ENCODE measurements around the gene PTPRN2. TPM values are rescaled to one million over a fixed set of nuclear protein-coding genes. Genes with fewer than 3 reads are reported as not detected.

Gene PTPRN2
- total RNA-seq, 5 donors from 2014 or later (not counting 1 experiment from before 2014, with no cell fraction given): 0.60 to 1.7 (median 0.82) TPM

DNA sequence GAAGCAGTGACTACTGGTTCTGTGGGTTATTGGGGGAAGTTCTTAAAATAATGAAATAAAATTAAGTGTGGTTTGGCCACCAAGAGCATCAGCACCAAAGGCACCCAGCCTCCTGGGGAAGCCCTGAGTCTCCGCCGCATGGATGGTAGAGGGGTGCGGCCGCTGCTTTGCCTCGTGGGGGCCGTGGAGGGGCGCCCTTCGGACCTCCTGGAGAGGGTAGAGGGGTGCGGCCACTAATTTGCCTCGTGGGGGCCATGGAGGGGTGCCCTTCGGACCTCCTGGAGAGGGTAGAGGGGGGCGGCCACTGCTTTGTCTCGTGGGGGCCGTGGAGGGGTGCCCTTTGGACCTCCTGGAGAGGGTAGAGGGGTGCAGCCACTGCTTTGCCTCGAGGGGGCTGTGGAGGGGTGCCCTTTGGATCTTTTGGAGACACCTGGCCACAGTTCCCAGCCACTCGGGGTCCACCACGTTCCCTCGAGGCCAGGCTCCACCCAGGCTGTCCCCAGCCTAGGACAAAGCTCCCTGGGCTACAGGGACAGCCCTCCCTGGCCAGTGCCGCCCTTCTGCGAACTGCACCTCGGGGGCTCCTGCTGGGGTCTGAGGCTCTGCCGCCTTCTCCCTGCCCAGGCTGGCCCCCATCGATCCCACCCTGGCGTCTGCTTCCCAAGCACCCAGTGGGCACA lies 535.1 kb downstream of the PTPRN2 start:
- CTCF ChIA-PET: no interaction called here
- Histone ChIP-seq H3K4me3 (ENCODE audit: control insufficient read depth in 1 of 2, extremely low read depth in 1 of 2, low read length in 1 of 2) (no peak overlapping the region), H3K9me3 (no peaks in the 10 kb centered on the region), H3K27me3 (replicated peaks in 1 of 2; ENCODE audit: control insufficient read depth in 2 of 2, extremely low read depth in 1 of 2, insufficient read depth in 2 of 2, low read length in 1 of 2) (peaks cover 0 to 14% of the 10 kb centered on the region in 2 experiments), H3K27ac (ENCODE audit: low read length) (no peak overlapping the region), H3K36me3 (ENCODE audit: control insufficient read depth in 2 of 2, extremely low read depth in 1 of 2, insufficient read depth in 1 of 2, low read length in 1 of 2) (no peaks in the 10 kb centered on the region), H3K4me1 (ENCODE audit: control insufficient read depth in 1 of 2, extremely low read depth in 1 of 2, insufficient read depth in 2 of 2, low read length in 2 of 2) (no peaks in the 10 kb centered on the region)
- H3K9me3 Mint-ChIP-seq: no peaks in the 10 kb centered on the region
- no peaks in the 10 kb centered on the region for H3K36me3 Mint-ChIP-seq
- ATAC-seq (replicated peaks in 1 of 4) (no peak), DNase-seq (no peak)
- no peak overlapping the region for H3K27ac Mint-ChIP-seq
- WGBS (ENCODE audit: insufficient coverage): 72% methylated on average over 17 of the region's 24 CpGs
- H3K27me3 Mint-ChIP-seq: no peaks in the 10 kb centered on the region
- H3K4me1 Mint-ChIP-seq: no peaks in the 10 kb centered on the region
- POLR2A ChIA-PET: no interaction called here
- H3K4me3 Mint-ChIP-seq: no peak overlapping the region

- H3K27me3 ChIP-seq (replicated peaks in 1 of 2; ENCODE audit: control insufficient read depth in 2 of 2, extremely low read depth in 1 of 2, insufficient read depth in 2 of 2, low read length in 1 of 2): peaks cover 0 to 14% of the 10 kb centered on the region in 2 experiments
- ChIA-PET POLR2A (no interaction called here), CTCF (no interaction called here)
- Mint-ChIP-seq H3K4me1 (no peaks in the 10 kb centered on the region), H3K9me3 (no peaks in the 10 kb centered on the region), H3K36me3 (no peaks in the 10 kb centered on the region), H3K4me3 (no peak overlapping the region), H3K27me3 (no peaks in the 10 kb centered on the region), H3K27ac (no peak overlapping the region)
- ATAC-seq (replicated peaks in 1 of 4) (no peak), DNase-seq (no peak)
- 69% methylated on average over 3 of the region's 6 CpGs for WGBS (ENCODE audit: insufficient coverage)
- H3K4me3 ChIP-seq (ENCODE audit: control insufficient read depth in 1 of 2, extremely low read depth in 1 of 2, low read length in 1 of 2): no peak overlapping the region
- no peak overlapping the region for H3K27ac ChIP-seq (ENCODE audit: low read length)
- no peaks in the 10 kb centered on the region for H3K9me3 ChIP-seq
- no peaks in the 10 kb centered on the region for H3K36me3 ChIP-seq (ENCODE audit: control insufficient read depth in 2 of 2, extremely low read depth in 1 of 2, insufficient read depth in 1 of 2, low read length in 1 of 2)
- H3K4me1 ChIP-seq (ENCODE audit: control insufficient read depth in 1 of 2, extremely low read depth in 1 of 2, insufficient read depth in 2 of 2, low read length in 2 of 2): no peaks in the 10 kb centered on the region
Measured at GRCh38 chr7:158051776-158052175, 535.8 kb downstream of the PTPRN2 start.

DNA sequence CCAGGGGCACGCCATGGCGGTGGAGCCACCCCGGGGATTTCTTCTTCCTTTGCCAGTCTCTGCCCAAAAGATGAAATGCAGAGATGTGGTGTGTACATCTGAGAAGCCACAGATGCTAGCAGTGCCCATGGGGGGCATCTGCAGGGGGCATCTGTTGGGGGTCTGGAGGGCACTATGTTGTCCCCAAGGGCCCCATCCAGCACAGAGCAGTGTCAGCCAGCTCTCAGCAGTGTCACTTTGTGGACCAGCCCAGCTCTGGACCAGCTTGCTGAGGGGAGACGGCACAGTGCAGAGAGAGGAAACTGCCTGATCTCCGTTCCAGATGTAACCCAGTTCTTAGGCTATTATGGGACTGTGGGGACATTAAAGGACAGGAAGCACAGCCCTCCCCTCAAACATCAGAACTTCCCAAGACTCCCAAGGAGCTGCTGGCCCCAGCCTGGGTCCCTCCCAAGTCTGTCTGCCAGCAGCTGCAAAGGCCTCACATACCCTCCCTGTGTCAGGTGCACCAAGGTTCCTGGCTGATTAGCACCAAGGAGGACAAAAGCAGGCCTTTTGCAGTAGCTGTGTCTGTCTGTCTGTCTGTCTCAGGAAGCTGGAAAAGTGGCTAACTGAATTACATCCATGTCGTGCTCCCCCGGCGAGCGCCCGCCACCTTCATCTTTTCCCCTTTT lies 536.5 kb downstream of the PTPRN2 start:
- Mint-ChIP-seq H3K36me3 (no peaks in the 10 kb centered on the region), H3K9me3 (no peaks in the 10 kb centered on the region), H3K27me3 (no peaks in the 10 kb centered on the region), H3K4me3 (no peak overlapping the region), H3K4me1 (no peaks in the 10 kb centered on the region), H3K27ac (no peak overlapping the region)
- H3K27ac ChIP-seq (ENCODE audit: low read length): no peak overlapping the region
- ChIA-PET POLR2A (no interaction called here), CTCF (no interaction called here)
- H3K9me3 ChIP-seq: no peaks in the 10 kb centered on the region
- DNase-seq (no peak), ATAC-seq (replicated peaks in 1 of 4) (no peak)
- 80% methylated on average over 1 of the region's 10 CpGs for WGBS (ENCODE audit: insufficient coverage)
- peaks cover 0 to 6% of the 10 kb centered on the region in 2 experiments for H3K4me1 ChIP-seq (ENCODE audit: control insufficient read depth in 1 of 2, extremely low read depth in 1 of 2, insufficient read depth in 2 of 2, low read length in 2 of 2)
- H3K36me3 ChIP-seq (ENCODE audit: control insufficient read depth in 2 of 2, extremely low read depth in 1 of 2, insufficient read depth in 1 of 2, low read length in 1 of 2): no peaks in the 10 kb centered on the region
- peaks cover 0 to 13% of the 10 kb centered on the region in 2 experiments for H3K27me3 ChIP-seq (replicated peaks in 1 of 2; ENCODE audit: control insufficient read depth in 2 of 2, extremely low read depth in 1 of 2, insufficient read depth in 2 of 2, low read length in 1 of 2)
- no peak overlapping the region for H3K4me3 ChIP-seq (ENCODE audit: control insufficient read depth in 1 of 2, extremely low read depth in 1 of 2, low read length in 1 of 2)

- Mint-ChIP-seq H3K36me3 (no peaks in the 10 kb centered on the region), H3K4me3 (no peak overlapping the region), H3K9me3 (no peaks in the 10 kb centered on the region), H3K27ac (no peak overlapping the region), H3K27me3 (no peaks in the 10 kb centered on the region), H3K4me1 (no peaks in the 10 kb centered on the region)
- ChIA-PET CTCF (no interaction called here), POLR2A (no interaction called here)
- Histone ChIP-seq H3K4me3 (ENCODE audit: control insufficient read depth in 1 of 2, extremely low read depth in 1 of 2, low read length in 1 of 2) (no peak overlapping the region), H3K4me1 (ENCODE audit: control insufficient read depth in 1 of 2, extremely low read depth in 1 of 2, insufficient read depth in 2 of 2, low read length in 2 of 2) (peaks cover 0 to 11% of the 10 kb centered on the region in 2 experiments), H3K27me3 (replicated peaks in 1 of 2; ENCODE audit: control insufficient read depth in 2 of 2, extremely low read depth in 1 of 2, insufficient read depth in 2 of 2, low read length in 1 of 2) (peaks cover 0 to 12% of the 10 kb centered on the region in 2 experiments), H3K27ac (ENCODE audit: low read length) (no peak overlapping the region), H3K36me3 (ENCODE audit: control insufficient read depth in 2 of 2, extremely low read depth in 1 of 2, insufficient read depth in 1 of 2, low read length in 1 of 2) (no peaks in the 10 kb centered on the region), H3K9me3 (no peaks in the 10 kb centered on the region)
- DNase-seq (no peak), ATAC-seq (replicated peaks in 1 of 4) (no peak)
- WGBS (ENCODE audit: insufficient coverage): 61% methylated on average over 4 of the region's 10 CpGs
Measured at GRCh38 chr7:158050441-158050977, 537.1 kb downstream of the PTPRN2 start.

GRCh38 chr7:158049271-158049670 lies 538.4 kb downstream of the PTPRN2 start:
- no peak for DNase-seq
- no peaks in the 10 kb centered on the region for H3K27me3 Mint-ChIP-seq
- ChIA-PET POLR2A (no interaction called here), CTCF (no interaction called here)
- no peak for ATAC-seq (replicated peaks in 1 of 4)
- H3K36me3 ChIP-seq (ENCODE audit: control insufficient read depth in 2 of 2, extremely low read depth in 1 of 2, insufficient read depth in 1 of 2, low read length in 1 of 2): no peaks in the 10 kb centered on the region
- peaks cover 0 to 12% of the 10 kb centered on the region in 2 experiments for H3K27me3 ChIP-seq (replicated peaks in 1 of 2; ENCODE audit: control insufficient read depth in 2 of 2, extremely low read depth in 1 of 2, insufficient read depth in 2 of 2, low read length in 1 of 2)
- no peaks in the 10 kb centered on the region for H3K9me3 Mint-ChIP-seq
- no peaks in the 10 kb centered on the region for H3K36me3 Mint-ChIP-seq
- no peak overlapping the region for H3K27ac ChIP-seq (ENCODE audit: low read length)
- H3K4me3 ChIP-seq (ENCODE audit: control insufficient read depth in 1 of 2, extremely low read depth in 1 of 2, low read length in 1 of 2): no peak overlapping the region
- WGBS (ENCODE audit: insufficient coverage): 81% methylated on average over 6 of the region's 8 CpGs
- H3K4me1 Mint-ChIP-seq: no peaks in the 10 kb centered on the region
- no peak overlapping the region for H3K27ac Mint-ChIP-seq
- H3K4me1 ChIP-seq (ENCODE audit: control insufficient read depth in 1 of 2, extremely low read depth in 1 of 2, insufficient read depth in 2 of 2, low read length in 2 of 2): peaks cover 0 to 16% of the 10 kb centered on the region in 2 experiments
- H3K9me3 ChIP-seq: no peaks in the 10 kb centered on the region
- no peak overlapping the region for H3K4me3 Mint-ChIP-seq

- H3K4me1 Mint-ChIP-seq: no peaks in the 10 kb centered on the region
- 91% methylated on average over 1 of the region's 1 CpG for WGBS (ENCODE audit: insufficient coverage)
Measured at GRCh38 chr7:158048569-158048968, 539.1 kb downstream of the PTPRN2 start.

More at GRCh38 chr7:158048569-158048968, 539.1 kb downstream of the PTPRN2 start:
- Mint-ChIP-seq H3K27me3 (no peaks in the 10 kb centered on the region), H3K9me3 (no peaks in the 10 kb centered on the region), H3K36me3 (no peaks in the 10 kb centered on the region), H3K4me3 (no peak overlapping the region), H3K27ac (no peak overlapping the region)
- ATAC-seq (replicated peaks in 1 of 4): no peak
- Histone ChIP-seq H3K36me3 (ENCODE audit: control insufficient read depth in 2 of 2, extremely low read depth in 1 of 2, insufficient read depth in 1 of 2, low read length in 1 of 2) (no peaks in the 10 kb centered on the region), H3K27me3 (replicated peaks in 1 of 2; ENCODE audit: control insufficient read depth in 2 of 2, extremely low read depth in 1 of 2, insufficient read depth in 2 of 2, low read length in 1 of 2) (peaks cover 0 to 12% of the 10 kb centered on the region in 2 experiments), H3K9me3 (no peaks in the 10 kb centered on the region), H3K27ac (ENCODE audit: low read length) (no peak overlapping the region), H3K4me1 (ENCODE audit: control insufficient read depth in 1 of 2, extremely low read depth in 1 of 2, insufficient read depth in 2 of 2, low read length in 2 of 2) (peaks cover 0 to 16% of the 10 kb centered on the region in 2 experiments), H3K4me3 (ENCODE audit: control insufficient read depth in 1 of 2, extremely low read depth in 1 of 2, low read length in 1 of 2) (no peak overlapping the region)
- ChIA-PET POLR2A (no interaction called here), CTCF (no interaction called here)
- no peak for DNase-seq
